A549 (cell line): Measurements from ENCODE around the gene PPIE. TPM values are rescaled to one million over a fixed set of nuclear protein-coding genes. Genes with fewer than 3 reads are reported as not detected.

Source experiments
- ATAC-seq, 2 experiments: fragments of 200-7000 bp in 1 of 2; fragments of >200 bp in 1 of 2; cut with Nextera tagmentation in 1 of 2; cut with Tn5 transposase in 1 of 2; 3 replicates each; pipeline versions ENCODE4 v1.8.0 to v1.9.1; 2018 to 2020; ENCODE audit warnings: mild to moderate bottlenecking in 1 of 2, moderate library complexity in 1 of 2
- CTCF ChIA-PET: fragments of 300-600 bp; sonication (Branson Sonifier 250); formaldehyde crosslinking; extraction: SDS; loops from one replicate; lab custom pipeline; 2021; ENCODE audit warnings: antibody characterized with exemption, inconsistent platforms; lab: Yijun Ruan, JAX
- POLR2A ChIA-PET: fragments of 350-600 bp; formaldehyde crosslinking; extraction: SDS; loops from one replicate; lab custom pipeline; 2021; ENCODE audit warnings: antibody characterized with exemption, inconsistent platforms; lab: Yijun Ruan, JAX
- DNase-seq, 2 experiments: peaks; one replicate each; pipeline versions ENCODE4 v3.0.0 to v3.0.0-alpha.2; 2011 to 2016; ENCODE audit warnings: low read depth in 1 of 2, low spot score in 1 of 2
- FAIRE-seq: peaks from 2 replicates; lab custom pipeline; 2011; peaks lifted over from hg19 to GRCh38; lab: Jason Lieb, UNC
- H3K27ac ChIP-seq, 2 experiments: fragments of >200 bp; sonication (Bioruptor Twin); formaldehyde crosslinking; 3 replicates each; pipeline ENCODE4 v1.5.1; 2016 to 2017
- H3K4me1 ChIP-seq: fragments of >200 bp; sonication (Bioruptor Twin); formaldehyde crosslinking; 3 replicates; pipeline ENCODE4 v1.6.1; 2016
- H3K4me2 ChIP-seq: fragments of >200 bp; sonication (Bioruptor Twin); formaldehyde crosslinking; 3 replicates; pipeline ENCODE4 v1.6.1; 2016
- H3K4me3 ChIP-seq: fragments of >200 bp; sonication (Bioruptor Twin); formaldehyde crosslinking; 3 replicates; pipeline ENCODE4 v1.5.1; 2016
- H3K9me3 ChIP-seq: fragments of >200 bp; sonication (Bioruptor Twin); formaldehyde crosslinking; 3 replicates; pipeline ENCODE4 v1.6.1; 2016
- BCL3 ChIP-seq: fragments of >200 bp; sonication (Bioruptor Twin); formaldehyde crosslinking; IDR thresholded peaks from 3 replicates; pipeline ENCODE4 v1.6.1; 2016
- CBX2 ChIP-seq: fragments of 200-600 bp; sonication (generic); IDR thresholded peaks from 2 replicates; pipeline ENCODE4 v1.6.1; 2016; ENCODE audit warnings: low read depth, mild to moderate bottlenecking, borderline replicate concordance
- CEBPB ChIP-seq, 2 experiments: fragments of >200 bp in 1 of 2; sonication (Bioruptor Twin) in 1 of 2; formaldehyde crosslinking in 1 of 2; IDR thresholded peaks; 2 replicates each; pipeline ENCODE4 v1.6.1; 2012 to 2016
- CHD2 ChIP-seq: fragments of 150-350 bp; IDR thresholded peaks from 2 replicates; pipeline ENCODE4 v1.6.1; 2014; ENCODE audit warnings: low read length; ENCODE audit not compliant: partially characterized antibody
- EHF ChIP-seq: fragments of 250-450 bp; sonication (Bioruptor Pico); IDR thresholded peaks from 2 replicates; pipeline ENCODE4 v1.5.0; 2020; ENCODE audit warnings: mild to moderate bottlenecking
- EP300 ChIP-seq, 2 experiments: fragments of >200 bp; sonication (Bioruptor Twin); formaldehyde crosslinking; IDR thresholded peaks; 2 replicates in 1 of 2; 3 replicates in 1 of 2; pipeline ENCODE4 v1.6.1; 2016 to 2017
- FOSB ChIP-seq: fragments of 250-450 bp; sonication (Bioruptor Pico); IDR thresholded peaks from 2 replicates; pipeline ENCODE4 v1.5.0; 2020; ENCODE audit warnings: mild to moderate bottlenecking, moderate library complexity
- FOXS1 ChIP-seq: fragments of 250-450 bp; sonication (Bioruptor Pico); IDR thresholded peaks from 2 replicates; pipeline ENCODE4 v1.5.0; 2020; ENCODE audit warnings: mild to moderate bottlenecking, moderate library complexity
- GATA3 ChIP-seq: IDR thresholded peaks from 2 replicates; pipeline ENCODE4 v1.6.1; 2012; ENCODE audit warnings: borderline replicate concordance
- HOXA7 ChIP-seq: fragments of 250-450 bp; sonication (Bioruptor Pico); IDR thresholded peaks from 2 replicates; pipeline ENCODE4 v1.5.0; 2020; ENCODE audit warnings: mild to moderate bottlenecking, moderate library complexity
- HOXB5 ChIP-seq: fragments of 250-450 bp; sonication (Bioruptor Pico); IDR thresholded peaks from 2 replicates; pipeline ENCODE4 v1.5.0; 2020; ENCODE audit warnings: mild to moderate bottlenecking, moderate library complexity
- JUN ChIP-seq, 2 experiments: fragments of >200 bp; sonication (Bioruptor Twin); formaldehyde crosslinking; IDR thresholded peaks; 2 replicates in 1 of 2; 3 replicates in 1 of 2; pipeline ENCODE4 v1.6.1; 2016 to 2017
- KDM5A ChIP-seq: fragments of 200-600 bp; sonication (generic); IDR thresholded peaks from 2 replicates; pipeline ENCODE4 v1.6.1; 2016; ENCODE audit warnings: antibody characterized with exemption, mild to moderate bottlenecking
- MAX ChIP-seq: IDR thresholded peaks from 2 replicates; pipeline ENCODE4 v1.6.1; 2012
- MYC ChIP-seq: IDR thresholded peaks from 2 replicates; pipeline ENCODE4 v1.6.1; 2012; ENCODE audit warnings: mild to moderate bottlenecking, inconsistent platforms, low read length, improper control_type of control experiment, borderline replicate concordance
- NFE2L2 ChIP-seq: fragments of 150-350 bp; conservative IDR thresholded peaks from 2 replicates; pipeline ENCODE4 v1.6.1; 2014; ENCODE audit warnings: low read length
- NPAS2 ChIP-seq: fragments of 250-450 bp; sonication (Bioruptor Pico); IDR thresholded peaks from 2 replicates; pipeline ENCODE4 v1.8.0; 2022; ENCODE audit warnings: mild to moderate bottlenecking, moderate library complexity, borderline replicate concordance
- POLR2A ChIP-seq: IDR thresholded peaks from 2 replicates; pipeline ENCODE4 v1.6.1; 2012; ENCODE audit warnings: mild to moderate bottlenecking, low read length
- RARB ChIP-seq: fragments of 250-450 bp; sonication (Bioruptor Pico); IDR thresholded peaks from 2 replicates; pipeline ENCODE4 v1.8.0; 2021; ENCODE audit warnings: mild to moderate bottlenecking, moderate library complexity
- RFX5 ChIP-seq: fragments of 450-650 bp; IDR thresholded peaks from 2 replicates; pipeline ENCODE4 v1.7.1; 2014; ENCODE audit warnings: antibody characterized with exemption, mild to moderate bottlenecking, moderate library complexity
- RNF2 ChIP-seq: fragments of 200-600 bp; sonication (generic); IDR thresholded peaks from 2 replicates; pipeline ENCODE4 v1.6.1; 2016; ENCODE audit warnings: low read depth, mild to moderate bottlenecking, antibody characterized with exemption, moderate library complexity, borderline replicate concordance
- SMC3 ChIP-seq: fragments of >200 bp; sonication (Bioruptor Twin); formaldehyde crosslinking; IDR thresholded peaks from 3 replicates; pipeline ENCODE4 v1.6.1; 2018; ENCODE audit warnings: inconsistent platforms
- ZNF302 ChIP-seq: fragments of 250-450 bp; sonication (Bioruptor Pico); IDR thresholded peaks from 2 replicates; pipeline ENCODE4 v1.9.0; 2021; ENCODE audit warnings: inconsistent platforms, mild to moderate bottlenecking, moderate library complexity
- WGBS: methylation state at CpG from one replicate; pipeline ENCODE4 v1.1.6; 2017; ENCODE audit errors: missing lambda C conversion rate; 5-methylcytosine and 5-hydroxymethylcytosine counted together
- polyA plus RNA-seq, 4 experiments: library from polyadenylated mRNA; depleted of rRNA in 3 of 4; stranded (reverse); fragments of >200 nt; fragmentation: RNase III in 1 of 4; extraction: RNeasy Plus Mini Kit Qiagen cat#74134 plus additional on column Dnase treatment in 1 of 4; gene quantifications; 2 replicates in 3 of 4; 3 replicates in 1 of 4; pipeline ENCODE4 v1.2.3, GENCODE V29; 2011 to 2017
- TF ChIP-seq, protein P1 (sequence below): fragments of 250-450 bp; sonication (Bioruptor Pico); IDR thresholded peaks from 2 replicates; pipeline ENCODE4 v1.5.0; 2021; ENCODE audit warnings: mild to moderate bottlenecking, moderate library complexity, borderline replicate concordance
- TF ChIP-seq, protein P2 (sequence below): fragments of 250-450 bp; sonication (Bioruptor Pico); IDR thresholded peaks from 2 replicates; pipeline ENCODE4 v1.5.0; 2020; ENCODE audit warnings: low read depth, mild to moderate bottlenecking, moderate library complexity
- TF ChIP-seq, protein P3 (sequence below): fragments of 200-600 bp; sonication (generic); IDR thresholded peaks from 2 replicates; pipeline ENCODE4 v1.6.1; 2016; ENCODE audit warnings: antibody characterized with exemption, mild to moderate bottlenecking, moderate library complexity

Gene PPIE
- polyA plus RNA-seq, 2 of the 4 experiments (the other 2 are of a cell fraction): 46.6 to 75.6 TPM

DNA sequence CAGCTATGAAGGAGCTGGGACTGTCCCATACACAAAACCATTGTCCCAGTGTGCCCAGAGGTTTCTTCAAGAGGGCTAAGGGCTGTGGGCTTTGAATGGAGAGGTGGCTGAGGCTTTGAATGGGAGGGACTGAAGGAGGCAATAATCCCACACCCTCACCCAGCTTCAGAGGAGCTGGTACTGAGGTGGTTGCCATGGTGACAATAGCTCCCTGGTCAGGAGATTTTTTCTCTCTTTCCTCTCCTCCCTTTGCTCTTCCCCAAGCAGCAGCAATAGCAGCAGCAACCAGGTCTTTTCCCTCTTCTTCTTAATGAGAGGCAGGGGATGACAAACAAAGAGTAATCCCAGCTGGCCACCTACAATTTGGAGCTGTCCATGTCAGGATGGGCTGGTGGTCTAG lies 49.0 kb upstream of the PPIE start:
- Histone ChIP-seq H3K9me3 (no peaks in the 10 kb centered on the region), H3K4me1 (peaks cover 8% of the 10 kb centered on the region; the same call in 2 of the 3 replicates), H3K4me3 (no peak overlapping the region), H3K27ac (no peak overlapping the region), H3K4me2 (no peak overlapping the region)
- no peak for DNase-seq
- ATAC-seq: no peak
- no peak for TF ChIP-seq ZNF302 (CRISPR knock-in tag)
- TF ChIP-seq EHF (CRISPR knock-in tag): no peak
- TF ChIP-seq MYC: no peak
- no peak for TF ChIP-seq CEBPB (IDR thresholded peaks at IDR 0.05)
- no peak for TF ChIP-seq SMC3
- TF ChIP-seq HOXB5: no peak
- no peak for TF ChIP-seq RNF2
- ChIA-PET POLR2A (no interaction called here), CTCF (interaction anchor here (1.0 to 2.0 kb wide), 4 partner anchors 12 to 82 kb away, joined by 3 to 7 read pairs (median 4); no protein-coding TSS in a partner anchor)
- no peak for FAIRE-seq

GRCh38 chr1:39690225-39690624 lies 48.5 kb upstream of the PPIE start:
- TF ChIP-seq MAX (no peak), JUN (IDR thresholded peaks at IDR 0.05) (no peak), POLR2A (no peak), CBX2 (no peak)
- TF ChIP-seq, all 56 proteins: peak for 0
- ChIA-PET CTCF (interaction anchor here (1.0 to 2.0 kb wide), 5 partner anchors 11 to 82 kb away, joined by 3 to 7 read pairs (median 5); partner anchors contain the start of gene NT5C1A), POLR2A (no interaction called here)
- Histone ChIP-seq H3K4me2 (no peak overlapping the region), H3K9me3 (no peaks in the 10 kb centered on the region), H3K4me3 (no peak overlapping the region), H3K27ac (no peak overlapping the region), H3K4me1 (peaks cover 8% of the 10 kb centered on the region; the same call in 2 of the 3 replicates)
- FAIRE-seq (no peak), ATAC-seq (no peak), DNase-seq (no peak)
- WGBS: 11% methylated on average over 2 of the region's 2 CpGs

DNA sequence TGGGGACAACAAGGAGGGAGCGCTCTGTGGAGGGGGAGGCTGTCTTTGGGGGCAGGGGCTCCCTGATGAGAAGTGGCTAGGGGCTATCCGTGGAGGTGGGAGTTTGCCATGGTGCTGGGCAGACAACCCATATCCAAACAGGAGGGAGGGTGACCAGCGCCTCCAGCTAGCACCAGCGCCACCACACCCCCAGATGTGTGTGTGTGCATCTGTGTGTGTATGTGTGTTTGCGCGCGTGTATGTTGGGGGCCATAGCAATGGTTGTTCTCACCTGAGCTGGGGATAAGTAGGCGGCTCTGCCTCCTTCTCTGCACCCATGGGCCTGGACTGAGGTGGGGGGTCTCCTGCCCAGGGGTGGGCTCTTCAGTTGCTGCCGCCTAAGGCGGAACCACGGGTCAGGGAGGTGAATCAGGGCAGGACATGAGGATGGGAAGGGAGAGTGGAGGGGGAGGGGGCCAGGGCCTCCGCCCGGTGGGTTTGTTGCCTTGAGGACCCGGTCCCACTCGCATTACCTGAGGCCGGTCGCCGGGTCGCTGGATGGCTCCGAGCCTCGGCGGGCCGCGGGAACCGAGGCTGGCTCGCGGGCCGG lies 47.8 kb upstream of the PPIE start:
- FAIRE-seq (no peak), ATAC-seq (peak; percentile 41 to 48; a peak in 4 of 6 replicates), DNase-seq (no peak)
- Histone ChIP-seq H3K4me2 (peak overlapping the region; percentile 98), H3K4me3 (peak overlapping the region; percentile 52), H3K4me1 (peaks cover 8% of the 10 kb centered on the region; the same call in 2 of the 3 replicates), H3K9me3 (no peaks in the 10 kb centered on the region), H3K27ac (0 out of 6 replicates have a peak overlapping the region, but pooled peaks of 1 of the 2 experiments have one; percentile 44)
- TF ChIP-seq BCL3 (no peak), HOXB5 (no peak), CBX2 (no peak), GATA3 (no peak), RARB (no peak), KDM5A (no peak), FOSB (CRISPR knock-in tag) (no peak), RFX5 (no peak), HOXA7 (CRISPR knock-in tag) (no peak), RNF2 (no peak), NPAS2 (CRISPR knock-in tag) (no peak), EP300 (IDR thresholded peaks at IDR 0.05) (no peak), CHD2 (no peak), NFE2L2 (no peak), FOXS1 (CRISPR knock-in tag) (no peak)
- TF ChIP-seq, protein P1, sequence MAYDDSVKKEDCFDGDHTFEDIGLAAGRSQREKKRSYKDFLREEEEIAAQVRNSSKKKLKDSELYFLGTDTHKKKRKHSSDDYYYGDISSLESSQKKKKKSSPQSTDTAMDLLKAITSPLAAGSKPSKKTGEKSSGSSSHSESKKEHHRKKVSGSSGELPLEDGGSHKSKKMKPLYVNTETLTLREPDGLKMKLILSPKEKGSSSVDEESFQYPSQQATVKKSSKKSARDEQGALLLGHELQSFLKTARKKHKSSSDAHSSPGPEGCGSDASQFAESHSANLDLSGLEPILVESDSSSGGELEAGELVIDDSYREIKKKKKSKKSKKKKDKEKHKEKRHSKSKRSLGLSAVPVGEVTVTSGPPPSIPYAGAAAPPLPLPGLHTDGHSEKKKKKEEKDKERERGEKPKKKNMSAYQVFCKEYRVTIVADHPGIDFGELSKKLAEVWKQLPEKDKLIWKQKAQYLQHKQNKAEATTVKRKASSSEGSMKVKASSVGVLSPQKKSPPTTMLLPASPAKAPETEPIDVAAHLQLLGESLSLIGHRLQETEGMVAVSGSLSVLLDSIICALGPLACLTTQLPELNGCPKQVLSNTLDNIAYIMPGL (CRISPR knock-in tag): no peak
- TF ChIP-seq, protein P2, sequence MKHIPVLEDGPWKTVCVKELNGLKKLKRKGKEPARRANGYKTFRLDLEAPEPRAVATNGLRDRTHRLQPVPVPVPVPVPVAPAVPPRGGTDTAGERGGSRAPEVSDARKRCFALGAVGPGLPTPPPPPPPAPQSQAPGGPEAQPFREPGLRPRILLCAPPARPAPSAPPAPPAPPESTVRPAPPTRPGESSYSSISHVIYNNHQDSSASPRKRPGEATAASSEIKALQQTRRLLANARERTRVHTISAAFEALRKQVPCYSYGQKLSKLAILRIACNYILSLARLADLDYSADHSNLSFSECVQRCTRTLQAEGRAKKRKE (CRISPR knock-in tag): no peak
- TF ChIP-seq, protein P3, sequence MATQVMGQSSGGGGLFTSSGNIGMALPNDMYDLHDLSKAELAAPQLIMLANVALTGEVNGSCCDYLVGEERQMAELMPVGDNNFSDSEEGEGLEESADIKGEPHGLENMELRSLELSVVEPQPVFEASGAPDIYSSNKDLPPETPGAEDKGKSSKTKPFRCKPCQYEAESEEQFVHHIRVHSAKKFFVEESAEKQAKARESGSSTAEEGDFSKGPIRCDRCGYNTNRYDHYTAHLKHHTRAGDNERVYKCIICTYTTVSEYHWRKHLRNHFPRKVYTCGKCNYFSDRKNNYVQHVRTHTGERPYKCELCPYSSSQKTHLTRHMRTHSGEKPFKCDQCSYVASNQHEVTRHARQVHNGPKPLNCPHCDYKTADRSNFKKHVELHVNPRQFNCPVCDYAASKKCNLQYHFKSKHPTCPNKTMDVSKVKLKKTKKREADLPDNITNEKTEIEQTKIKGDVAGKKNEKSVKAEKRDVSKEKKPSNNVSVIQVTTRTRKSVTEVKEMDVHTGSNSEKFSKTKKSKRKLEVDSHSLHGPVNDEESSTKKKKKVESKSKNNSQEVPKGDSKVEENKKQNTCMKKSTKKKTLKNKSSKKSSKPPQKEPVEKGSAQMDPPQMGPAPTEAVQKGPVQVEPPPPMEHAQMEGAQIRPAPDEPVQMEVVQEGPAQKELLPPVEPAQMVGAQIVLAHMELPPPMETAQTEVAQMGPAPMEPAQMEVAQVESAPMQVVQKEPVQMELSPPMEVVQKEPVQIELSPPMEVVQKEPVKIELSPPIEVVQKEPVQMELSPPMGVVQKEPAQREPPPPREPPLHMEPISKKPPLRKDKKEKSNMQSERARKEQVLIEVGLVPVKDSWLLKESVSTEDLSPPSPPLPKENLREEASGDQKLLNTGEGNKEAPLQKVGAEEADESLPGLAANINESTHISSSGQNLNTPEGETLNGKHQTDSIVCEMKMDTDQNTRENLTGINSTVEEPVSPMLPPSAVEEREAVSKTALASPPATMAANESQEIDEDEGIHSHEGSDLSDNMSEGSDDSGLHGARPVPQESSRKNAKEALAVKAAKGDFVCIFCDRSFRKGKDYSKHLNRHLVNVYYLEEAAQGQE: no peak
- 35% methylated on average over 9 of the region's 28 CpGs for WGBS
- ChIA-PET POLR2A (interaction anchor here (0.9 kb wide), 1 partner anchor 10 kb away, joined by 3 read pairs; no protein-coding TSS in a partner anchor), CTCF (interaction anchor here (1.0 to 1.6 kb wide), 3 partner anchors 11 to 83 kb away, joined by 3 to 5 read pairs (median 5); partner anchors contain the start of gene NT5C1A)
